GM19240 (cell line): ENCODE data around the gene CYBA.

Experiments
- DNase-seq: peaks from one replicate; pipeline ENCODE4 v3.0.0; 2011; ENCODE audit warnings: low spot score; ENCODE audit not compliant: insufficient read length

CYBA gene

GRCh38 chr16:88647178-88648070 is 3.4 kb downstream of the CYBA start:
- no peak for DNase-seq

GRCh38 chr16:88646345-88647034 is 4.4 kb downstream of the CYBA start:
- DNase-seq, result no peak

DNA sequence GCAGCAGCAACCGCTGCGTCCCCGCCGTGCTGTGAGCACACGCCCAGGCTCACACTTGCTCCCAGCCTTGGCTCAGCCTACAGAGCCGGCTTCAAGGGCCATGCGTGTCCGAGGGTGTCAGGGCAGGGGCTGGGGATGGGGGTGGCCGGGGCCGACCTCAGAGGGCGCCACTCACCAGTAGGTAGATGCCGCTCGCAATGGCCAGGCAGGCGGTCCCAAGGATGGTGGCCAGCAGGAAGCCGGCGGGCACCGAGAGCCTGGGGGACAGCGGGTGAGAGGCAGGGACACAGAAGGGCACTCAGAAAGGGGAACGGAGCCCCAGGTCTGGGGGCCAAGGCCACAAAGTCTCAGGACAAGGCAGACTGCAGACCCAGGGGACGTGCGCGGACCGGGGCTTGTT is 4.9 kb downstream of the CYBA start:
- DNase-seq, result no peak

GRCh38 chr16:88645455-88645854 is 5.4 kb downstream of the CYBA start:
- no peak for DNase-seq

- DNase-seq, result no peak
Observed at GRCh38 chr16:88643644-88643932, 7.3 kb downstream of the CYBA start.

GRCh38 chr16:88642881-88643643 is 7.8 kb downstream of the CYBA start:
- no peak for DNase-seq

DNA sequence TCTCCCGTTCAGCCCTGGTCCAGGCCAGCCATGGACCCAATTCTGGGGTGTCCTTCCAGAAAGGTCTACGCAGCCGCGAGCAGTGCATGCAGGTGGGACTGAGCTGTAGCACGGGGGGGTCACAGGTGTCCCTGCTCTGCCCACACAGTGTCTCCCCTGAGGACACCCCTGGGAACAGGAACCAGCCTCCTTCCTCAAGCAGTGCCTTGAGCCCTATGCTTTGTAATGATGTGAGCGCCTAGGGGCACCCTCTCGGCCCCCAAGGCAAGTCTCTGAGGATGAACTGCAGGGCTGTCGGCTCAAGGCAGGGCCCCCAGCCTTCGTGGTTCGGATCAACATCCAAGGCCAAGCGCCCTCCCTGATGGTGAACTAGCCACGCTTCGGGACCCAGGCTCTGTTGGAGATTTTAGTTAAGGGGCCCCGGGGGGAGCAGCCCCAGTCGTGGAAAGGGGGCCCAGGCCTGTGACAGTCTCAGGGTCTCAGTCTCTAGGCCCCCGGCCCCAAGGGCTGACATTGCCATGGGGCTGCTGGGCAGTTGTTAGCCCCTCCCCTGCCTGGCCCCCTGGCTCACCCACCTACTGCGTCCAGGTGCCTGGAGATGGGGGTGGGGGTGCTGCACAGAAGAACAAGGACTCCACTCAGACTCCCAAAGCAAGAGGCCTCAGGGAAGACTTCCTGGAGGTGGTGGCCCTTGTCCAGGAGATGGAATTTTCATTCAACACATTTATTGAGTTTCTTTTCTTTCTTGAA is 10.2 kb downstream of the CYBA start:
- DNase-seq, result no peak

- no peak for DNase-seq
Observed at GRCh38 chr16:88640039-88640495, 10.8 kb downstream of the CYBA start.

DNA sequence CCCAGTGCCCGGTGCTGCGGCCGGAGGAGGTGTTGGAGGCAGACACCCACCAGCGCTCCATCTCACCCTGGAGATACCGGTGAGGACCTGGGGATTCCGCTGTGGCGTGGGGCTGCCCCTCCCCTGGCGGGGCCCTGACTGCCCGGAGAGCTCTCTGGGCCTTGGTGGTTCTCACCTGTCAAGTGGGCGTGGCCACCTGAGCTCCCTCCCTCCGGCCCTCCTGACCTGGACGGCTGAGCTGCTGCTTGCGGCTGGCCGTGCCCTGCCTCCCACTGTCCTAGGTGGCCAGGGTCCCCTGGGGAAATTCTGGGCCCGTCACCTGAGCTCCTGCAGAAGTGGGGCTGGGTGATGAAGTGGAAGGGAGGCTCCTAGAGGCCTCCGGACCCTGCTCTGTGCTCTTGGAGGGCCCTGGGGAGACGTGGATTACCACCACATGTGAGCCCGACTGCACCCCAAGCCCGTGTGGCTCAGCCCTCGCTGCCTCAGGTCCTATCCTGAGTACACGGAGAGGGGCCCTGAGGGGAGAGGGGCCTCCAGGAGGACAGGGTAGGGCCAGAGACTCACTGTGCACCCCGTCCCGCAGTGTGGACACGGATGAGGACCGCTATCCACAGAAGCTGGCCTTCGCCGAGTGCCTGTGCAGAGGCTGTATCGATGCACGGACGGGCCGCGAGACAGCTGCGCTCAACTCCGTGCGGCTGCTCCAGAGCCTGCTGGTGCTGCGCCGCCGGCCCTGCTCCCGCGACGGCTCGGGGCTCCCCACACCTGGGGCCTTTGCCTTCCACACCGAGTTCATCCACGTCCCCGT is 11.4 kb downstream of the CYBA start:
- DNase-seq, result no peak

DNA sequence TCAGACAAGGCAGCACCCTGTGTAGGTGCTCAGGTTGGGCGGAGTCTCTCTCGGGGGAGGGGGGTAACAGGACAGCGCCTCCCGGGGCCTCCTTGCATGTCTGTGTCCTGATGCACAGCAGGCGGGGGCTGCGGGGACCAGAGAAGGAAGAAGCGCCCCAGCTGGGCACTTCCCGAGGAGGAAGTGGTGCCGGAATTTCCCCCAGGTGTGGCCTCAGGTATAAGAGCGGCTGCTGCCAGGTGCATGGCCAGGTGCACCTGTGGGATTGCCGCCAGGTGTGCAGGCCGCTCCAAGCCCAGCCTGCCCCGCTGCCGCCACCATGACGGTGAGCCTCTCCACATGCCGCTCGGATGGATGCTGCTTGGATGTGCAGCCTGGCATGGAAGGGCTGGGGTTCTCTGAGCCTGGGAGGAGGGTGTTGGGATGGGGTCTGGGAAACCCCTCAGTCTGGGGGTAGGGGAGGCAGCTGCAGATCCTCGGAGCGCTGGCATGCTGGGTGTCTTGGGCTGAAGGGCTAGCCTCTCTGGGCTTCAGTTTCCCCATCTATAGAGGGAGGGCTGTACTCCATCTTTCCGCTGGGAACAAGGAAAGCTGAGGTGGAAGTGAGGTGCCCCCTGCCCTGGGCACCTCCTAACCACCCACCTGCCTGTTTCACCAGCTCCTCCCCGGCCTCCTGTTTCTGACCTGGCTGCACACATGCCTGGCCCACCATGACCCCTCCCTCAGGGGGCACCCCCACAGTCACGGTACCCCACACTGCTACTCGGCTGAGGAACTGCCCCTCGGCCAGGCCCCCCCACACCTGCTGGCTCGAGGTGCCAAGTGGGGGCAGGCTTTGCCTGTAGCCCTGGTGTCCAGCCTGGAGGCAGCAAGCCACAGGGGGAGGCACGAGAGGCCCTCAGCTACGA is 12.3 kb downstream of the CYBA start, which contains the start of gene IL17C:
Gene IL17C, plus strand, starts transcription at position 250 of the 908 bp plus-strand sequence. Its CDS starts 70 bp downstream, at position 320.
- no peak for DNase-seq

DNA sequence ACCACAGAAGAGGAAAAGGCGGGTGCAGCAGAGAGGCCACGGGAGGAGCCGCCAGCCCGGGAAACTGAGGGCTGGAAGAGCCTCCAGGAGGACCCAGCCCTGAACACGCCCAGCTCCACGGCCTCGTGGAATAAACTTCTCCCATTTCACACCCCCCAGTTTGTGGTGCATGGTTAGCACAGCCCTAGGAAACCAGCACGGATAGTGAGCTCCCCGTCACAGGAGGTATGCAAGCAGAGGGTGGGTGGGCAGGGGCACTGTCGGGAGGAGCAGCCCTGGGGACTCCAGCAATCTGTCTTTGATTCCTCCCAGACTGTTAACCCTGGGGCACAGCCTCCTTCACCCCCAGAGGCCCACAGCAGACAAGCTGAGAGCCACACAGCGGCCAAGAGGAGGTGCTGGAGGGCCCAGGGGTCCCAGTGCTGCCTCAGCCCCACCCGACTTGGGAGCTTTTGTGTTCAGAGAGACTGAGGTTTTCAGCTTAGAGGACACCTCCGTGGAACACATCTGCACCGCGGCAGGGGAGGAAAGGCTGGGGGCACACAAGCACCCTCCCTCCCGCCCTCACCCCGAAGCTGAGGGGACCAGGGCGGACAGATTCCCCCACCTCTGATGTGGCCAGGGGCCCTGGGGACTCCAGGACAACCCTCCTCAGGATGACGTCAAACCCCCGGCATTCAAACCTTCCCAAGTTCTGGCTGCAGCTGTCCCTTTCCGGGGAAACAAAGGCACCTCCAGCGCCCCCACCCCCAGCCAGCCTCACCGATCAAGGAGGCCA is 14.2 kb downstream of the CYBA start:
- no peak for DNase-seq

DNA sequence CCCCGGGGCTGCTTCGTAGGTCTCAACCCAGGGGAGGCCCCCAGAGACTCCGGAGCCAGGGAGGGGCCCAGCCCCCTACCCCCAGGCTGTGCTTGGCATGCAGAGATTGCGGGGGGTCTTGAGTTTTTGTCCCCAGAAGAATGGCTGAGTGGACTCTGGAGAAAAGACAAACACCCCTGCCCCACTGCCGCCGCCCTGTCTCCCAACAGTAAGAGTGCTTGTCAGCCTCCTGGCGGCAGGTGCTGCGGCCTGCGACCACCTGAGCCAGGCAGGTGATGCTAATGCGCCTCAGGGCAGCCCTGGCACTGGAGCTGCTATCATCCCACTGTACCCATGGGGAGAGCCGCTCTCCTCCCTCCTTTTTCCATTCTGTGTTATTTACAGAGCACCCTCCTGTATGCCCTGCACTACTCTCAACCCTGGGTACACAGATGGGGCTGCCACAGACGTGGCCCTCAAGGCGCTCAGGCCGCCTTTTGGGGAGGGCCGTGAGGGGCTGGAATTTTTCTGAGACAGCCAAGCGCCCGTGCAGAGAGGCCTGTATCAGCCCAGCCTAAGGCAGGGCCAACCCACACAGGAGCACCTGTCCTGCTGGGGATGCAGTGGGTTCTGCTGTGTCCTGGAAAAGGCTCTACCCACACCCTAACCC is 15.1 kb downstream of the CYBA start:
- DNase-seq, result no peak

DNA sequence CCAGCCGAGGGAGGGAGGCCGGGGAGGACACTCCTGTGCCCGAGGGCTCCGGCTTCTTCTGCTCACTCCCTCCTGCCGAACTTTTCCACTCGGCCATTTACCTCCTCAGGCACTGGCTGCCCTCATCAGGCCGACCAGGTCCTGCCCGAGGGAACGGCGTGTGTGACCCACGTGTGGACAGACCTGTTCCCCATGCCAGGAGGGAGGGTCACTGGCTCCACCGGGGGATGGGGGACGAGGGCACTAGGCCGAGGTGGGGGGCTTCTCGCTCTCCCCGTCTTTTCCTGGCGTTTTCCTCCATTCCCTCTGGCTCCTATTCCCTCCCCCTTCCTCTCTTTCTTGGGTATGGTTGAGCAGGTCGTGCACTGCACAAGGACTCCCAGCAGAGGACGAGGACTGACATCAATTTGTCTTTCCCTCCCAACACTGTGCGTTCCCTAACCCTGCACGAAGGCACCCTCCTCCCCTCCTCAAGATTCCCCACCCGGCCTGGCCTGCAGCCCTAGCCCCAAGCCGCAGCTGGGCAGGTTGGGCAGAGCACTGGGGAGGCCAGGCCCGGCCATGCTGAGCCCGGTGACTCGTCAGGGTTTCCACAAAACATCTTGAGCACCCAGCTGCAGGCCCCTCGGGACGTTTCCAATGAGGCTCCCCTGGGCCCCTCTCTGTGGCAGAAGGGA is 15.7 kb downstream of the CYBA start:
- no peak for DNase-seq

- no peak for DNase-seq
Observed at GRCh38 chr16:88634141-88634993, 16.5 kb downstream of the CYBA start.

DNA sequence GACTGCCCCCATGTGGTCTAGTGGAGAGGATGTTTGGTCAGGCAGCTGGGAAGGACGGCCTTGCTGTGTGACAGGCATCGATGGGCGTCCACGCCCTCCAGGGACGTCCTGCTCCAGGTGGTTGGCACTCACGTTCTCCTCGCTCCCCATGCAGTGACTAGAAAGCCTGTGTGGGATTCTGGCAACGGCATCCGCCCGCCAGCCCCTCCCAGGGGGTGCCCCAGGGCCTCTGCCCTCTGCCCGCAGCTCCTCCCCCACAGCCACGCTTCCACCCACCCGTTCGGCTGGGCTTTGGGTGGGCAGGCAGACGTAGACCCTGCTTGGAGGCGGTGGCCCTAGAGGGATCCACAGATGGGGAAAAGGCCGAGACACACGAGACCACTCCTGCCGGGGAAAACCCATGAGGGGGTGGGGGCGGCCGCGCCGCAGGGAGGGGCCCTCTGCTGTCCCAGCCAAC is 17.1 kb downstream of the CYBA start:
- DNase-seq, result no peak

GRCh38 chr16:88632587-88632930 is 18.3 kb downstream of the CYBA start:
- DNase-seq, result no peak
